ENCODE measurements around the gene TFAP2A. TPM values are rescaled to one million over a fixed set of nuclear protein-coding genes. Genes with fewer than 3 reads are reported as not detected.
A peak's percentile ranks its signal among the peaks of the same experiment; 100 is the strongest.

Gene TFAP2A
- under 1 TPM; 0.18 to 0.21 TPM for total RNA-seq

DNA sequence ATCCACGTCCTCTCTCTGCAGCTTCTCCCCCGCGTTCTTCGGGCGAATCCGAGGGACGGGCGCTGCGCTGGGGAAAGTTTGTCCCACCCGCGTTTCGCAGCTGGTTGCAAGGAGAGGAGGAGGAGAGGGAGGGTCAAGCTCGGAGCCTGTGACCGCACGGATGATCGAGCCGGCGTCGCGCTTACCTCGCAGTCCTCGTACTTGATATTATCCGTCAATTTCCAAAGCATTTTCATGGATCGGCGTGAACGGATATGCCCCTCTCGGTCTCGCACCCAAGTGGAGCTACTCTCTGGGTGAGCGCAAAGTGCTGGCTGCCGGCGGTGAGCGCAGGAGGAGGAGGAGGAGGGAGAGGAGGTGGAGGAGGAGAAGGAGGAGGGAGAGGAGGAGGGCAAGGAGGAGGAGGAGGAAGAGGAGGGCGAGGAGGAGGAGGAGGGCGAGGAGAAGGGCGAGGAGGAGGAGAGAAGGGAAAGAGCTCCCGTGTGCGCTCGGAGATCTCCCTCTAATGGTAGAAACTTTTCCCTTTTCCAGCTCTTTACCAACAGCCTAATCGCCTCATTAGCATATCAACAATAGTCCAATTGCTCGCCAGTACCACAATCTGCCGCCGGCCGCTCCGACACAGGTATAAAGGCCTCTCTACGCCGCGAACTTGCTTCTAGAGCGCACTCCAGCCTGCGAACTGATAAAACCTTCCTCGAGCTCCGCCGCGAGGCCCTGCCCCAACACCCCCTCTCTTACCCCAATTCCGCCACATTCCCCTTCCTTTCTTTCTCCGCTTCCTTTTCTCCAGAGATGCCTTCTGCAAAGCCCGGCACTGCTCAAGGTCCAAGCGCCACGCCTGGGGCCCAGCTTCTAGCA is at the start of gene TFAP2A:
Gene TFAP2A (minus strand): TSS at position 319 of the 861 bp plus-strand sequence. CDS start 83 bp downstream, at position 236.
- DNase-seq (no peak), ATAC-seq (no peak)
- H3K9me3 Mint-ChIP-seq (ENCODE audit: low read depth): no peaks in the 10 kb centered on the region
- peaks cover 93% of the 10 kb centered on the region for H3K27me3 Mint-ChIP-seq
- H3K36me3 Mint-ChIP-seq: peaks cover 13% of the 10 kb centered on the region
- H3K27ac Mint-ChIP-seq: peak within 1 kb of the TSS; percentile 56
- CTCF ChIA-PET: interaction anchor here (1.1 to 2.3 kb wide), 5 partner anchors 9 to 30 kb away, joined by 3 to 8 read pairs (median 4); no protein-coding TSS in a partner anchor
- peaks cover 22% of the 10 kb centered on the region for H3K4me1 Mint-ChIP-seq
- peak within 1 kb of the TSS; percentile 74 for H3K4me3 Mint-ChIP-seq

DNA sequence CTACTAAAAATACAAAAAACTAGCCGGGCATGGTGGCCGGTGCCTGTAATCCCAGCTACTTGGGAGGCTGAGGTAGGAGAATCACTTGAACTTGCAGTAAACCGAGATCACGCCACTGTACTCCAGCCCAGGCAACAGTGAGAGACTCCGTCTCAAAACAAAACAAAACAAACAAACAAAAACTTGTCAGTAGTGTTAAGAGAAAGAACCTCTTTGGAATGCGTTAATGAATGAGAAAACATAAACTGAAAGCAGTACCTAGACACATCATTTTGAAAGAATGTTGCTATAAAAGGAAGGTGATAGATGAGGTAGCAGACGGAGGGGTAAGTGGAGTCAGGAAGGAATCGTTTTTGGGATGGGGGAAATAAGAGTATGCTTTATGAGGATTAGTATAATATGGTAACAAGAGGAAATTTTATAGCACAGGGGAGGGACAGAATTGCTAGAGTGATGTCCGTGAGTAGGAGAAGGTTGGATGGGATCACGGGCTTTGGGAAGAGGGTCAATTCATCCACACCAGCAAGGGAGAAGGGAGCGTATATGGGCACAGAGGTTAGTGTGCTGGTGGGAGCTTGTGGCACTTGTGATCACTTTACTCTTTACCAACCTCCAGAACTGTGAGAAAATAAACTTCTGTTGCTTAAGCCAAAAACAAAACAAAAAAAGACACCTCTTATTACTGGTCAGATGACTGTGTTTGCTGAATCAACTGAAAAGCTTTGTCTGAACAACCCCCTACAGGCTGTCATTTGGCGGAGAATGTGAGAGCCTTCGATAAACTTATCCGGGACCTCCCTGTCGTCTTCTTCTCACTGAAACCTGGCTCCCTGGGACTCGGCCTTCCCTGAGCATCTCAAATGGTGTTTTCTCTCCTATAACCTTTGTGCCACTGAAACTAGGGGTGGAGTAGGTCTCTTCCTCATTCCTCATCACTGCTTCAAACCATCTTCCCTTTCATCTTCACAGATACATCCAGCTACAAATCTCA is 48.9 kb upstream of the TFAP2A start:
- no peak overlapping the region for H3K4me3 Mint-ChIP-seq
- no peak overlapping the region for H3K27ac Mint-ChIP-seq
- H3K4me1 Mint-ChIP-seq: no peaks in the 10 kb centered on the region
- H3K27me3 Mint-ChIP-seq: peaks cover 4% of the 10 kb centered on the region
- DNase-seq: no peak
- no peak for ATAC-seq
- no peaks in the 10 kb centered on the region for H3K9me3 Mint-ChIP-seq (ENCODE audit: low read depth)
- CTCF ChIA-PET: interaction anchor here (2.7 kb wide), 1 partner anchor 15 kb away, joined by 13 read pairs; no protein-coding TSS in a partner anchor
- H3K36me3 Mint-ChIP-seq: no peaks in the 10 kb centered on the region

DNA sequence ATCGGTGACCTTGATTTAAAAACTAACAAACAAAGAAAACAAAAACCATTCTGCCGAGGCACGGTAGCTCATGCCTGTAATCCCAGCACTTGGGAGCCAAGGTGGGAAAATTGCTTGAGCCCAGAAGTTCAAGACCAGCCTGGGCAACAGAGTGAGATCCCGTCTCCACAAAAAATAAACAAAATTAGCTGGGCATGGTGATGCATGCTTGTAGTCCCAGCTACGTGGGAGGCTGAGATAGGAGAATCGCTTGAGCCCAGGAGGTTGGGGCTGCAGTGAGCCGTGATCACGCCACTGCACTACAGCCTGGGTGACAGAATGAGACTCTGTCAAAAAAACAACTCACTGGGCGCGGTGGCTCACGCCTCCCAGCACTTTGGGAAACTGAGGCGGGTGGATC is 48.2 kb upstream of the TFAP2A start:
- CTCF ChIA-PET: no interaction called here

DNA sequence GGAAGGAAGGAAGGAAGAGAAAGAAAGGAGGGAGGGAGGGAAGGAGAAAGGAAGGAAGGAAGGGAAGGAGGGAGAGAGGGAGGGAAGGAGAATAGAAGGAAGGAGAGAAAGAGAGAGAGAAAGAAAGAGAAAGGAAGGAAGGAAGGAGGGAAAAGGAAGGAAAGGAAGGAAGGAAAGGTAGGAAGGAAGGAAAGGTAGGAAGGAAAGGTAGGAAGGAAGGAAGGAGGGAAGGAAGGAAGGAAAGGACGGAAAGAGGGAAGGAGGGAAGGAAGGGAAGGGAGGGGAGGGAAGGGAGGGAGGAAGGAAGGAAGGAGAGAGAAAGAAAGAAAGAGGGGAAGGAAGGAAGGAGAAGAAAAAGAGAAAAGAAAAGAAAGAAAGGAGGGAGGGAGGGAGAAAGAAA is 47.0 kb upstream of the TFAP2A start:
- Mint-ChIP-seq H3K27ac (no peak overlapping the region), H3K4me3 (no peak overlapping the region), H3K27me3 (peaks cover 8% of the 10 kb centered on the region), H3K4me1 (no peaks in the 10 kb centered on the region), H3K9me3 (ENCODE audit: low read depth) (no peaks in the 10 kb centered on the region), H3K36me3 (no peaks in the 10 kb centered on the region)
- DNase-seq (no peak), ATAC-seq (no peak)
- CTCF ChIA-PET: no interaction called here

More for the DNA sequence above, 48.2 kb upstream of the TFAP2A start:
- H3K4me1 Mint-ChIP-seq: no peaks in the 10 kb centered on the region
- peaks cover 8% of the 10 kb centered on the region for H3K27me3 Mint-ChIP-seq
- no peak overlapping the region for H3K4me3 Mint-ChIP-seq
- no peak for DNase-seq
- H3K9me3 Mint-ChIP-seq (ENCODE audit: low read depth): no peaks in the 10 kb centered on the region
- ATAC-seq: no peak
- no peaks in the 10 kb centered on the region for H3K36me3 Mint-ChIP-seq
- no peak overlapping the region for H3K27ac Mint-ChIP-seq

DNA sequence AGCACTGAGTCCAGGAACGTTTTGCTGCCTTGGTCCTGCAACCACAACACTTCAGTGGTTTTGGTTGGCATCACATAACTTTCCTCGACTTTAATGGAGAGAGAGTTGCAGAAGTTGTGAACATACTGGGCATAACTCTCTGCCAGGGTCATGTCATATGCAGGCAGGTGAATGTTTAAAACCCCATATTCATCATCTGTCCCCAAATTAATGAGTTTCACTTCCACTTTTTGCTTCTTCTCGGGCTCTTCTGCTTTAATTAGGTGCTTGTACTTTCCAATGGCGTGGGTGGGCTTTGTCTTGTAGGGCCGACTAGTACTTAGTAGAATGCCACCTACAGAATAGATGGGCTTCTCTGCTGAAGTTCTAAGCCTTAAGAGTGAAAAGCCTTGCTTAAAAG is 45.2 kb upstream of the TFAP2A start:
- ATAC-seq: no peak
- CTCF ChIA-PET: no interaction called here
- no peaks in the 10 kb centered on the region for H3K9me3 Mint-ChIP-seq (ENCODE audit: low read depth)
- no peak overlapping the region for H3K4me3 Mint-ChIP-seq
- DNase-seq: no peak
- H3K4me1 Mint-ChIP-seq: no peaks in the 10 kb centered on the region
- no peak overlapping the region for H3K27ac Mint-ChIP-seq
- H3K36me3 Mint-ChIP-seq: no peaks in the 10 kb centered on the region
- peaks cover 8% of the 10 kb centered on the region for H3K27me3 Mint-ChIP-seq

DNA sequence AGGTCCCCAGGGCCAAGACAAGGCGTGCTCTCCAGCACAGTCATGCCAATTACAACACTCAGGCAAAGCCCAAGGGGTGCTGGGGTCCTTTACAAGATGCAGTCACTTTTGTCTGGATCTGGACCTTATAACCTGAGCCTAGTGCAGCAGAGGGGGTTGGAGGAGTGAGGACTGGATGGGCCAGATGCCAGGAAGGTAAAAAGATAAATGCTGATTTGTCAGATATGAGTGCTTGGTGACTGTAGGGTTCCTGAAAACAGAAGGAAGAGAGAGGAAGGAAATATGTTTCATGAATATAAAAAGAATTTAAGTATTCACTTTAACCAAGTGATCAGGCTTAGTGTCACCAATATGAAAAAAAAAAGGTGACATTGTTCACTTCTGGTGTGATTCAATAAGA is 43.4 kb upstream of the TFAP2A start:
- no peak for DNase-seq
- no peaks in the 10 kb centered on the region for H3K9me3 Mint-ChIP-seq (ENCODE audit: low read depth)
- no peak overlapping the region for H3K4me3 Mint-ChIP-seq
- H3K27ac Mint-ChIP-seq: no peak overlapping the region
- H3K27me3 Mint-ChIP-seq: peaks cover 8% of the 10 kb centered on the region
- CTCF ChIA-PET: no interaction called here
- H3K36me3 Mint-ChIP-seq: no peaks in the 10 kb centered on the region
- no peak for ATAC-seq
- H3K4me1 Mint-ChIP-seq: no peaks in the 10 kb centered on the region

DNA sequence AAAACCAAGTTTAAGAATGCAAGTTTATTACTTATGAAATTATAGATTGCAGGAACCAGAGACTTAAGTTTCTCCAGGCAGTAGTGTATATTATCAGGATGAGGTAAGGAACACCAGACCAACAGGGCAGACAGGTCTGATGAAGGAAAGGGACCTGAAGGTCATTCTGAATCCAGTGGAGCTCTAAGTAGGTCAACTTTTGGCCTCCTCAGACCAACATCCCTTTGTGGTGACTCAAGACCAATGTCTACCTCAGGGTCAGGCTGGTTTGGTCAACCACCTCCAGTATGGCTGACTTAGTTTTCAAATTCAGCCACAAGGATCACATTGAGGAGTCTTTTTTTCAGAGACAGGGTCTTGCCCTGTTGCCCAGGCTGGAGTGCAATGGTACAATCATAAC is 38.7 kb upstream of the TFAP2A start:
- Mint-ChIP-seq H3K36me3 (no peaks in the 10 kb centered on the region), H3K27ac (no peak overlapping the region), H3K27me3 (peaks cover 4% of the 10 kb centered on the region), H3K4me1 (no peaks in the 10 kb centered on the region), H3K4me3 (no peak overlapping the region), H3K9me3 (ENCODE audit: low read depth) (no peaks in the 10 kb centered on the region)
- no peak for DNase-seq
- CTCF ChIA-PET: no interaction called here
- no peak for ATAC-seq

DNA sequence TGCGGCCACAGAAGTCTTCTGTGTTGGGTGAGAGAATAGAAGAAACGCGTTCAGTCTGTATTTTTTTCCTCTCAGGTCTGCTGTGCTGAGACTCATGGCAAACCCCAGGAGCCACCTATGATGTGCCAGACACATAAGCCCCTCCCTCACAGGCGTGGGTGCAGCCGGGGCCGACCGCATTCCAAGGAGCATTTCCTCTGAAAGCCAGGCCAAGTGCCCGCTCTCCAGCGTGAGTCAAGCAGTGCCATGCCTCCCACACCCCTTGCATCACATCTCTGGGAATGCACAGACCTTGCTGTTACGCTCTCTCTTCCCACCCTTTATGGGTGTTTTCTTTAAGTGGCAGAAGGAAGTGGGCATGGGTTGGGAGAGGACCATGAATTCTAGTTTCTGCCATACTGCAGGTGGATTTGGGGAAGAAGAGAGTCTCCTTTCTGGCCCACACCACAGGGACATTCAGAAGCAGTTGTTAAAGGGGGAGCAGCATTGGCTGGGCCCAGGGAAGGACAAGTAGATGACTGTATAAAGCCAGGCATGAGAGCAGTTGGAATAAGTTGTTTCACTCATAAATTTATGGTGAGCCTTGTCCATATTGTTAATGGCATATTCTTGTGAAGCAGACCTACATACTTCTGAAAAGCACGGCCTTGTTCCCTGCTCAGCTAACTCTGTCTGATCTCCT is 37.1 kb upstream of the TFAP2A start:
- no peaks in the 10 kb centered on the region for H3K4me1 Mint-ChIP-seq
- ATAC-seq (no peak), DNase-seq (no peak)
- H3K36me3 Mint-ChIP-seq: no peaks in the 10 kb centered on the region
- CTCF ChIA-PET: interaction anchor here (1.1 kb wide), 1 partner anchor 23 kb away, joined by 3 read pairs; no protein-coding TSS in a partner anchor
- H3K9me3 Mint-ChIP-seq (ENCODE audit: low read depth): no peaks in the 10 kb centered on the region
- H3K27me3 Mint-ChIP-seq: peaks cover 7% of the 10 kb centered on the region
- no peak overlapping the region for H3K4me3 Mint-ChIP-seq
- no peak overlapping the region for H3K27ac Mint-ChIP-seq

DNA sequence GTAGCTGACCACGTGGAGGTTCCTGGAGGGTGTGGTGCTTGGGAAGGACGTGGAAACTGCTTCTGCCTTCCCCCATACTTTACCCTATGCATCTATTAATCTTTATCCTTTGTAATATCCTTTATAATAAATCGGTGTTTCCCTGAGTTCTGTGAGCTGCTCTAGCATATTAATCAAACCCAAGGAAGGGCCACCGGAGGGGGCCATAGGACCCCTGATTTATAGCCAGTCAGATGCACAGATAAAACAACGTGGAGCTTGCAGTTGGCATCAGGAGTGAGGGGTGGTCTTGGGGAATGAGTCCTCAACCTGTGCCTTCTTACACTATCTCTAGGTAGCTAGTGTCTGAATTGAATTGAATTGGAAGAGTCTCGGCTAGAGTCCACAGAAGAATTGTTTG is 36.5 kb upstream of the TFAP2A start:
- CTCF ChIA-PET: interaction anchor here (1.1 kb wide), 1 partner anchor 22 kb away, joined by 3 read pairs; no protein-coding TSS in a partner anchor
- H3K36me3 Mint-ChIP-seq: no peaks in the 10 kb centered on the region
- DNase-seq: no peak
- no peaks in the 10 kb centered on the region for H3K9me3 Mint-ChIP-seq (ENCODE audit: low read depth)
- ATAC-seq: no peak
- no peak overlapping the region for H3K27ac Mint-ChIP-seq
- no peaks in the 10 kb centered on the region for H3K4me1 Mint-ChIP-seq
- peaks cover 7% of the 10 kb centered on the region for H3K27me3 Mint-ChIP-seq
- H3K4me3 Mint-ChIP-seq: no peak overlapping the region

DNA sequence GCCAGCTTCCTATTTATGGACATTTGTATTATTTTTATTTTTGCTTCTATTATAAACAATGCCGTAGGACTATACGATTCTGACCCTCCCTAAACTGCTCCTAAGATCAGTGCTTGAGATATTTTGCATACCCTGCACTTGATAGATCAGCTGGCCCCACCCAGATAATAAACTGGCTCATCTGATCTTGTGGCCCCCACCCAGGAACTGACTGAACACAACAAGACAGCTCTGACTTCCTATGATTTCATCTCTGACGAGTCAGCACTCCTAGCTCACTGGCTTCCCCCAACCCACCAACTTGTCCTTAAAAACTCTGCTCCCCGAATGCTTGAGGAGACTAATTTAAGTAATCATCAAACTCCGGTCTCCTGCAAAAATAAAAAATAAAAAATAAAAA is 34.9 kb upstream of the TFAP2A start:
- no peak for ATAC-seq
- H3K36me3 Mint-ChIP-seq: no peaks in the 10 kb centered on the region
- no peak for DNase-seq
- no peak overlapping the region for H3K27ac Mint-ChIP-seq
- H3K4me3 Mint-ChIP-seq: no peak overlapping the region
- CTCF ChIA-PET: interaction anchor here (1.5 kb wide), 1 partner anchor 15 kb away, joined by 3 read pairs; no protein-coding TSS in a partner anchor
- H3K9me3 Mint-ChIP-seq (ENCODE audit: low read depth): no peaks in the 10 kb centered on the region
- H3K27me3 Mint-ChIP-seq: peaks cover 9% of the 10 kb centered on the region
- H3K4me1 Mint-ChIP-seq: no peaks in the 10 kb centered on the region

DNA sequence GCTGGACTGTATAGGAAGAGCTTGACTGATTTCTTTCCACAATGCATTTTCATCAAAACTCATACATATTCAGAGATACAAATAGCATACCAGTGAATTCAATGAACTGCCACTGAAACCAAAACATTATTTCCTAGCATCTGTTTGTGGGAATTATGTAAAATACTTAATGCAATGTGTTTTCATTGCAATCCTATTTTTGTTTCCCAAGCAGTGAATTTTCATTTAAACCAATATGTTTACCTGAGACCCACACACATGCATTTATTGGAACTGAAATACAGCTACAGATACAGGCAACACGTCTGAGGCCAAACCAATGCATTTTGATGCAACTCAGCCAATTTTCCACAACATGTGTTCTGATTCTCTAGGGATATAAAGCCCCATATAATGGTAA is 33.2 kb upstream of the TFAP2A start:
- Mint-ChIP-seq H3K27me3 (peaks cover 17% of the 10 kb centered on the region), H3K4me1 (no peaks in the 10 kb centered on the region), H3K9me3 (ENCODE audit: low read depth) (no peaks in the 10 kb centered on the region), H3K4me3 (no peak overlapping the region), H3K36me3 (no peaks in the 10 kb centered on the region), H3K27ac (no peak overlapping the region)
- DNase-seq (no peak), ATAC-seq (no peak)
- CTCF ChIA-PET: interaction anchor here (1.5 kb wide), 1 partner anchor 13 kb away, joined by 3 read pairs; no protein-coding TSS in a partner anchor

DNA sequence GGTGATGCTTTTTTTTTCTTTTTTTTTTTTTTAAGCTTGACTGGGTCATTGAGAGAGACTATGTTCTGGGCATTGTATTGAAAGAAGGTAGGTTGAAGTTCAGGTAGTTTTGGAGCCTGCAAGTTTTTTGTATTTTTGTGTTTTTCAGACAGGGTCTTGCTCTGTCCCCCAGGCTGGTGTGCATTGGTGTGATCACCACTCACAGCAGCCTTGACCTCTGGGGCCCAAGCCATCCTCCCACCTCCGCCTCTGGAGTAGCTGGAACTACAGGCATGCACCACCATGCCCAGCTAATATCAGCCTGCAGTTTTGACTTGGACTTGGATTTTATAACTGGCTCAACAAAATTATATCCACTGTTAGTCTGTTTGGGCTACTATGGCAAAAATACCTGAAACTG is 31.7 kb upstream of the TFAP2A start:
- DNase-seq (no peak), ATAC-seq (no peak)
- H3K27ac Mint-ChIP-seq: no peak overlapping the region
- no peaks in the 10 kb centered on the region for H3K36me3 Mint-ChIP-seq
- H3K4me3 Mint-ChIP-seq: no peak overlapping the region
- H3K27me3 Mint-ChIP-seq: peaks cover 19% of the 10 kb centered on the region
- no peaks in the 10 kb centered on the region for H3K9me3 Mint-ChIP-seq (ENCODE audit: low read depth)
- no peaks in the 10 kb centered on the region for H3K4me1 Mint-ChIP-seq
- CTCF ChIA-PET: interaction anchor here (1.7 kb wide), 1 partner anchor 11 kb away, joined by 4 read pairs; no protein-coding TSS in a partner anchor

DNA sequence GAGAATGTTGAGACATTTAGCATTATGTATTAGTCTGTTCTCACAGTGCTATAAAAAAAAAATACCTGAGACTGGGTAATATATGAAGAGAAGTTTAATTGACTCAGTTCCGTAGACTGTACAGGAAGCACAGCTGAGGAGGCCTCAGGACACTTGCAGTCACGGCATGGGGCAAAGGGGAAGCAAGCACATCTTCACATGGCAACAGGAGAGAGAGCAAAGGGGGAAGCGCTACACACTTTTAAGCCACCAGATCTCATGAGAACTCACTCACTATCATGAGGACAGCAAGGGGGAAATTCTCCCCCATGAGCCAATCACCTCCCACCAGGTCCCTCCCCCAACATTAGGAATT is 26.8 kb upstream of the TFAP2A start:
- CTCF ChIA-PET: no interaction called here
- Mint-ChIP-seq H3K36me3 (no peaks in the 10 kb centered on the region), H3K9me3 (ENCODE audit: low read depth) (no peaks in the 10 kb centered on the region), H3K27ac (no peak overlapping the region), H3K4me3 (no peak overlapping the region), H3K27me3 (peaks cover 18% of the 10 kb centered on the region), H3K4me1 (no peaks in the 10 kb centered on the region)
- DNase-seq: no peak
- no peak for ATAC-seq

Data from activated CD8-positive, alpha-beta memory T cell treated with anti-CD3 and anti-CD28 coated beads, Interleukin-2, amount 10 ng/mL, durations not matched to agents 7 days and 5 days (primary cell).